ENCODE data around the gene FOXO3B.
"Not testable (repeated sequence)": the region's sequence is repeated elsewhere in the genome, so short reads cannot be mapped to it uniquely, and the experiment has no call there.

DNA sequence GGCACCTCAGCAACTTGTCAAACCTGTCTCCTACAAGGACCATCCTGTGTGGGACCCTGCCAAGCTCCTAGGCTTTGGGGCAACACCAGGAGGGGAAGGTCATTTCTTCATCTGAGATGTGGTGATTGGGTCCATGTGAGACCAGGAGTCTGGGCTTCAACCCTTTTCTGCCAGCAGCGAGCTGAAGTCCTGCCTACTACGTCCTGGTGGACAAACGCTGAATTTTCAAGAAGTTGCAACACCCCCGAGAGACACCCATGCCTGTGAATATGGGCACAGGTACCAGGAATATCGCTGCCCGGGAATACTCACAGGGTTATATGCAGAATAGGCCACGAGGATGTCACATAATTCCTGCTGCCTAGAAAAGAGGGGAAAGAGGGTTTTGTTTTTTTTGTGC, 45.9 kb downstream of the FOXO3B start:
- TF ChIP-seq, protein P1, sequence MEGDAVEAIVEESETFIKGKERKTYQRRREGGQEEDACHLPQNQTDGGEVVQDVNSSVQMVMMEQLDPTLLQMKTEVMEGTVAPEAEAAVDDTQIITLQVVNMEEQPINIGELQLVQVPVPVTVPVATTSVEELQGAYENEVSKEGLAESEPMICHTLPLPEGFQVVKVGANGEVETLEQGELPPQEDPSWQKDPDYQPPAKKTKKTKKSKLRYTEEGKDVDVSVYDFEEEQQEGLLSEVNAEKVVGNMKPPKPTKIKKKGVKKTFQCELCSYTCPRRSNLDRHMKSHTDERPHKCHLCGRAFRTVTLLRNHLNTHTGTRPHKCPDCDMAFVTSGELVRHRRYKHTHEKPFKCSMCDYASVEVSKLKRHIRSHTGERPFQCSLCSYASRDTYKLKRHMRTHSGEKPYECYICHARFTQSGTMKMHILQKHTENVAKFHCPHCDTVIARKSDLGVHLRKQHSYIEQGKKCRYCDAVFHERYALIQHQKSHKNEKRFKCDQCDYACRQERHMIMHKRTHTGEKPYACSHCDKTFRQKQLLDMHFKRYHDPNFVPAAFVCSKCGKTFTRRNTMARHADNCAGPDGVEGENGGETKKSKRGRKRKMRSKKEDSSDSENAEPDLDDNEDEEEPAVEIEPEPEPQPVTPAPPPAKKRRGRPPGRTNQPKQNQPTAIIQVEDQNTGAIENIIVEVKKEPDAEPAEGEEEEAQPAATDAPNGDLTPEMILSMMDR (IDR thresholded peaks at IDR 0.05 in 8 of 11, conservative IDR thresholded peaks at IDR 0.05 in 3 of 11), result not testable (repeated sequence)
- not testable (repeated sequence) for TF ChIP-seq POLR2AphosphoS5, POLR2A (IDR thresholded peaks at IDR 0.05)

All from spleen (tissue), 7 donors.